ENCODE results near the gene STUM.

STUM gene

DNA sequence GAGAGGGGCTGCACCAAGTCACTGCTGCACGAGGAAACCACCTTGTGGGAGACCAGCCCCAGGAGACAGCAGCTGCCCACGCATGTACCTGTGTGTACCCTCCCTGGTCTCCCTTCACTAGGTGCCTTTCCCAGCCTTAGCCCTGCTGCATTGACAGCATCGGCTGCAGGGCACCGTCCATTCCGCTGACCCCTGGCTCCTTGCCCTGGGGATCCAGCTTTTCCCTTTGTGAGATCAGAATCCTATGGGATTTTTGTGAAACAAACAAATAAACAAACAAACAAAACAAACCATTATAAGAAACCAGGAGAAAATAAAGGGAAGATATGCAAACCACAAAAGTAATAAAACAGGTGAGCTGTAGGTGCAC is 2.1 kb downstream of the STUM start:
- no peak overlapping the region for H3K4me3 ChIP-seq (ENCODE audit: low read depth, low read length)
- TF ChIP-seq, protein P1, sequence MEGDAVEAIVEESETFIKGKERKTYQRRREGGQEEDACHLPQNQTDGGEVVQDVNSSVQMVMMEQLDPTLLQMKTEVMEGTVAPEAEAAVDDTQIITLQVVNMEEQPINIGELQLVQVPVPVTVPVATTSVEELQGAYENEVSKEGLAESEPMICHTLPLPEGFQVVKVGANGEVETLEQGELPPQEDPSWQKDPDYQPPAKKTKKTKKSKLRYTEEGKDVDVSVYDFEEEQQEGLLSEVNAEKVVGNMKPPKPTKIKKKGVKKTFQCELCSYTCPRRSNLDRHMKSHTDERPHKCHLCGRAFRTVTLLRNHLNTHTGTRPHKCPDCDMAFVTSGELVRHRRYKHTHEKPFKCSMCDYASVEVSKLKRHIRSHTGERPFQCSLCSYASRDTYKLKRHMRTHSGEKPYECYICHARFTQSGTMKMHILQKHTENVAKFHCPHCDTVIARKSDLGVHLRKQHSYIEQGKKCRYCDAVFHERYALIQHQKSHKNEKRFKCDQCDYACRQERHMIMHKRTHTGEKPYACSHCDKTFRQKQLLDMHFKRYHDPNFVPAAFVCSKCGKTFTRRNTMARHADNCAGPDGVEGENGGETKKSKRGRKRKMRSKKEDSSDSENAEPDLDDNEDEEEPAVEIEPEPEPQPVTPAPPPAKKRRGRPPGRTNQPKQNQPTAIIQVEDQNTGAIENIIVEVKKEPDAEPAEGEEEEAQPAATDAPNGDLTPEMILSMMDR (conservative IDR thresholded peaks at IDR 0.05; ENCODE audit: low read depth, low read length) = no peak
- DNase-seq (ENCODE audit: low read depth) = no peak

DNA sequence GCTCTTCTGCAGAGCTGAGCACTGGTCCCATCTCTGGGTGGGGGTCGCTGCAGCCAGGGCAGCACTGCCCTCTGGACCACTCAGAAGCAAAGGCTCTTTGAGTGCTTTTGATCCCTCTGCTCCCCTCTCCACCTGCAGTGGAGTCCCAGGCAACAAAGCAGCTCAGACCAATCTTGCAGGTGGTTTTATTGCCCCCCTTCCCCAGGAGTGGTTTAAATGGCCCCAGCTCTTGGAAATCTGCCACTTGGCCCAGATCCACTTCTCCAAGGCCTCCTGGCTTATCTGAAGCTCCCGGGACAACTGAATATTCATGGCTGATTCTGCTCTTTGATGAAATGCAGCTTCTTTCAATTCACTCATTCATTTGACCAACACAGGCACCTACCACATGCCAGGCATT is 2.7 kb downstream of the STUM start:
- no peak for DNase-seq (ENCODE audit: low read depth)
- TF ChIP-seq, protein P1 (conservative IDR thresholded peaks at IDR 0.05; ENCODE audit: low read depth, low read length) = no peak
- H3K4me3 ChIP-seq (ENCODE audit: low read depth, low read length) = no peak overlapping the region

DNA sequence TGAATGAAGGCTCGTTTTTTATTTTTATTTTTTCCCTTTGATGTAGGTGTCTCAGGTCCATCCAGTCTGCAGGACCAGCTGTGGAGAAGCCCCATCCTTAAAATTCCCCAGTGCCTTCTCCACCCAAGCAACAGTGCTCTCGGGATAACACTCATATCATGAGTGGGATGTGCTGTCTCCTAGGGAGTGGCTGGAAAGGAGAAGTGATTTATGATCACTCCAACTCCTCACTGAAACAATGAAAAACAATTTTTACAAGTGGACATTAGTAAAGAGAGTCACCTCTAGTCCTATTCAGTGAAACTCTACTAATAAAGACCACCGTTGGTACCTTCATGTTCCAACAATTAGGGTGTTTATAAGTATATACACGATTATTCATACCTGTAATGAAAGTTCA is 3.5 kb downstream of the STUM start:
- no peak overlapping the region for H3K4me3 ChIP-seq (ENCODE audit: low read depth, low read length)
- DNase-seq (ENCODE audit: low read depth) = no peak
- TF ChIP-seq, protein P1 (conservative IDR thresholded peaks at IDR 0.05; ENCODE audit: low read depth, low read length) = no peak

DNA sequence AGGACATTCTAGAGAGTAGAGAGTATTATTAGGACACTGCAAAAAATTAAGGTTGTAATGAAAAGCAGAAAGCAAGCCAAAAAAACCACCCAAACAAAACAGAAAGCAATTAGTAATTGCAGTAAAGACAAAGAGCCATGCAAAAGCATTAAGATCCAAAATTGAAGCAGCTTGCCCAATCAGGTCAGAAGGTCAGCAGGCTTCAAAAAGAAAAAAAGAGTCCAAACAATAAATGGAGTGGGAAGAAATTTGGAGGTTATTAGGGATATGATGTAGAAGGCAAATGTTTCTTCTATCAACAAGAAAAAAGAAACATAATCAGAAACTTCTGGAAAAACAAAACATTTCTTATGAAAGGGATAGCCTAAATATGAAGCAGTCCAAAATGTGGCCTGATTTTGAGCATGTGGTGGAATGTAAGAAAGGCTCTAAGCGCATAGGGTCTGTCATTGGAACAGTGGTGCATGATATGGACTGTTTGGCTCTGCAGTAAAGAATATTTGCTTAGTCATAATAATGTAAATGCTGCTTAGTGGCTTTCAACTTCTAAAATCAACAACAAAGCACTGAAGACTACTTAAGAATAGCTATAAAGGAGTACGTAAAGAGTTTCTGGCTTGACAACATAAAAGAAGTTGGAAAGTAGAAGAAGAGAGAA is 4.8 kb downstream of the STUM start:
- TF ChIP-seq, protein P1 (conservative IDR thresholded peaks at IDR 0.05; ENCODE audit: low read depth, low read length) = no peak
- DNase-seq (ENCODE audit: low read depth) = no peak
- no peak overlapping the region for H3K4me3 ChIP-seq (ENCODE audit: low read depth, low read length)

DNA sequence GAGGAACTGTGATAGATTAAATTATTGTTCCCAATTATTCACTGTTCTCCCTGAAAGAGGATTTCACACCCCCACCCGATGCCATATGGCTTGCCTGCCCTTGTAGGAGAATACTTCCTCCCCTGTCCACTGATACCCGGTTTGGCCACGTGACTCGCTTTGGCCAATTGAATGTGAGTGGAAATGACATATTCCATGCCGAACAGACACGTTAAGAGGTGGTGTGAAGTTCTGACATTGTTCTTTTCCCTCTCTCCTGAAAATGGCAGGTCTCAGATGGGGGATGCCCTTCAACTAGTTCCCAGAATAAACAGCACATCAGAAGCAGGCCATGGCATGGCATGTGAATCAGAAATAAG is 5.3 kb downstream of the STUM start:
- no peak for DNase-seq (ENCODE audit: low read depth)
- TF ChIP-seq, protein P1 (conservative IDR thresholded peaks at IDR 0.05; ENCODE audit: low read depth, low read length) = no peak

DNA sequence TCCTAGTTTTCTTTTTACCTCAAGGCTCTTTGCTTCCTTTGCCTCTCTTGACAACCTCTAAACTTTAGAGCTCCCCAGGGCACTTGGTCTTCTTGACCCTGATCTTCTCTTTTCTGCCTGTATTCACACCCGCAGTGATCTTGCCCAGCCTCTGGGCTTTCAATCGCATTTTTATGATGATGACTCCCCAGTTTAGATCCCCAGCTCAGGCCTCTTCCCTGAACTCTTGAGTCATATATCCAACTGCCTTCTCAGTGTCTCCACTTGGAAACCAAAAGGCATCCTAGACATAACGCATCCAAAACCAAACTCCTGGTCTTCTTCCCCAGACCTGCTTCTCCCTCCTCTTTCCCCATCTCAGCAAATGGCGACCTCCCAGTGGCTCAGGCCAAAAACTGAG is 6.5 kb downstream of the STUM start:
- no peak for DNase-seq (ENCODE audit: low read depth)
- TF ChIP-seq, protein P1 (conservative IDR thresholded peaks at IDR 0.05; ENCODE audit: low read depth, low read length) = no peak
- no peak overlapping the region for H3K4me3 ChIP-seq (ENCODE audit: low read depth, low read length)

More for the DNA sequence above, 5.3 kb downstream of the STUM start:
- H3K4me3 ChIP-seq (ENCODE audit: low read depth, low read length) = no peak overlapping the region

DNA sequence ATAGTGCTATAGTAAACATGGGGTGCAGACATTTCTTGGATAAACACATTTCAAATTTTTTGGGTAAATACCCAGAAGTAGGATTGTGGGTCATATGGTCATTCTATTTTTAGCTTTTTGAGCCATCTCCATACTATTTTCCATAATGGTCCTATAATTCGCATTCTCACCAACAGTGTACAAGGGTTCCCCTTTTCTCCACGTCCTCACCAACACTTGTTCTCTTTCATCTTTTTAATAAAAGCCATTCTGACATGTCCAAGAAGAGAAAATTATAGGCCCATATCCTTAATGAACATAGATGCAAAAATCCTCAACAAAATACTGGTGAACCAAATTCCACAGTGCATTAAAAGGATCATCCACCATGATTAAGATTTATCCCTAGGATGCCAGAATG is 8.9 kb downstream of the STUM start:
- DNase-seq (ENCODE audit: low read depth) = no peak
- TF ChIP-seq, protein P1 (conservative IDR thresholded peaks at IDR 0.05; ENCODE audit: low read depth, low read length) = no peak
- H3K4me3 ChIP-seq (ENCODE audit: low read depth, low read length) = no peak overlapping the region

All from choroid plexus epithelial cell (primary cell).